Astrocyte of the spinal cord (primary cell): ENCODE measurements around the gene DIP2C.

Experiments
- DNase-seq: peaks from one replicate; pipeline ENCODE4 v3.0.0; 2011; ENCODE audit warnings: low read depth, low spot score
- H3K4me3 ChIP-seq: 2 replicates; pipeline ENCODE4 v1.5.1; 2011; ENCODE audit warnings: low read depth, mild to moderate bottlenecking, low read length, moderate library complexity
- CTCF ChIP-seq: IDR thresholded peaks from 2 replicates; pipeline ENCODE4 v1.5.1; 2012; ENCODE audit warnings: low read depth, mild to moderate bottlenecking, low read length, inconsistent platforms
- in situ Hi-C: cut with HindIII; loops from 2 replicates; pipeline ENCODE4 v1.10.0; 2017; ENCODE audit warnings: low sequenced_read_pairs

The DIP2C gene

DNA sequence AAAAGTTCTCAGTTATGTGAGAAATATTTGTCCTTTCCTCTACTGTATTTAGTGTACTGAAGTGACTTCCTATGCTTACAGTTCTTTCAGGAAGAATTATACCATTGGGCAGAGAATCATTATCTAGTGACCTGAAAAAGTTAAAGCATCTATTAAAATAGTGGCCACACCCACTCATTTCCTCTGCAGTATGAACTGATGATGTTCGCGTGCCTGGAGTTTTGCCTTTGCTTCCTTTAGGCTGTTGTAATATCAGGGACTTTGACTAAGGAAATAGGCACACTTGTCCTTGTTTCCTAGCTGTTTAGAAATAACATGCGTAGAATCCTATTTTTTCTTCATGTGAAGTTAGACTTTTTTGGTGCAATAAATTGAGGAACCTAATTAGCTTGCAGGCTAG is 453.6 kb downstream of the DIP2C start:
- DNase-seq, result no peak
- in situ Hi-C loops, result no loop called here
- H3K4me3 ChIP-seq, result no peak overlapping the region
- no peak for TF ChIP-seq CTCF

GRCh38 chr10:234708-235406 is 454.6 kb downstream of the DIP2C start:
- no peak for DNase-seq
- no peak overlapping the region for H3K4me3 ChIP-seq
- in situ Hi-C loops, result no loop called here
- no peak for TF ChIP-seq CTCF

GRCh38 chr10:232878-233277 is 456.6 kb downstream of the DIP2C start:
- no peak for DNase-seq
- TF ChIP-seq CTCF, result no peak
- no peak overlapping the region for H3K4me3 ChIP-seq
- in situ Hi-C loops, result no loop called here

DNA sequence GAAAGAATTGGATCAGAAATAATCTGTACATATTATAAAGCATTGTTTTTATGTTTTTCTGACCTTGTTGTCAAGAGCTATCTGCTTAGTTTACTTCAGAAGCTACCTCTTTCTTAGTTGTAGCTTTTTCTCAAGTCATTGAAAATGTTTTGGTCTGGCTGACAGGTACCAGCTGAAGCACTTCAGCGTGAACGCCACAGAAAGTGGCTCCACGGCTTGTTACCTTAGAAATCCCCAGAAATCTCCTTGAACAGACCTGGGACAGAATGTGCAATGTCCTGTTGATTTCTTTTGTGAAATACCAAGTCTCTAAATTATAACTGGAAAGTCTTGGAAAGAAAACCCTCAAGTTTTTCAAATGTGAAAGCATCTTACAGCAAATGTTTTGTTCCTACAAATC is 457.4 kb downstream of the DIP2C start:
- no peak for DNase-seq
- H3K4me3 ChIP-seq, result no peak overlapping the region
- in situ Hi-C loops, result no loop called here
- TF ChIP-seq CTCF, result no peak

GRCh38 chr10:230758-231157 is 458.7 kb downstream of the DIP2C start:
- in situ Hi-C loops, result no loop called here
- DNase-seq, result no peak
- TF ChIP-seq CTCF, result peak; percentile 42
- H3K4me3 ChIP-seq, result no peak overlapping the region

DNA sequence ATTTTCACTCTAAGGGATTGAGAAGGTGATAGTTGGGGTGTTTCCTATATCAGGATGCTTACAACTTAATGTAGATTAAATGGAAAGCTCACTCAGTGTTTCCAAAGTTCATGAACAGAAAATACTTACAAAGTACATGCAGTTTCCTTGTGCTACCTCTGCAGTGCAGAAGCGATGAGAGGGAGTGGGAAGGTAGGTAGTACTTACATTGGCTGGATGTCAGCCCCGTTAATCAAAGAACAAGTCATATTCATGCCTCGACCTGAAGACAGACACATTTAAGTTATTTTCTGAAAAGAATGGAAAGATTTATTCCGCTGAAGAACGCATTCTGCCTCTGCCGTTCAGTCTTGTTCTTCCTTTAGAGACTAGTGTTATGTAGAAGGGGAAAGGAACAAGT is 461.1 kb downstream of the DIP2C start:
- no peak for TF ChIP-seq CTCF
- DNase-seq, result no peak
- no peak overlapping the region for H3K4me3 ChIP-seq
- in situ Hi-C loops, result no loop called here
